Measurements from ENCODE around the gene TWSG1.
"Not testable (repeated sequence)": the region's sequence is repeated elsewhere in the genome, so short reads cannot be mapped to it uniquely, and the experiment has no call there.

Gene TWSG1

GRCh38 chr18:9348766-9349165, 14.2 kb downstream of the TWSG1 start:
- no peak overlapping the region for H3K4me3 Mint-ChIP-seq
- no peaks in the 10 kb centered on the region for H3K27me3 Mint-ChIP-seq (ENCODE audit: low read depth)
- H3K4me1 Mint-ChIP-seq (ENCODE audit: low read depth), result peaks cover 9% of the 10 kb centered on the region
- no peak overlapping the region for H3K27ac Mint-ChIP-seq
- H3K36me3 Mint-ChIP-seq (ENCODE audit: low read depth), result peaks cover 2% of the 10 kb centered on the region
- no peaks in the 10 kb centered on the region for H3K9me3 Mint-ChIP-seq

- peaks cover 1% of the 10 kb centered on the region for H3K4me1 Mint-ChIP-seq (ENCODE audit: low read depth)
- no peaks in the 10 kb centered on the region for H3K9me3 Mint-ChIP-seq
- H3K36me3 Mint-ChIP-seq (ENCODE audit: low read depth), result no peaks in the 10 kb centered on the region
- H3K27ac Mint-ChIP-seq, result no peak overlapping the region
- H3K27me3 Mint-ChIP-seq (ENCODE audit: low read depth), result no peaks in the 10 kb centered on the region
- H3K4me3 Mint-ChIP-seq, result no peak overlapping the region
Observed at GRCh38 chr18:9353596-9353995, 19.0 kb downstream of the TWSG1 start.

GRCh38 chr18:9354256-9354655, 19.7 kb downstream of the TWSG1 start:
- no peak overlapping the region for H3K27ac Mint-ChIP-seq
- H3K4me1 Mint-ChIP-seq (ENCODE audit: low read depth), result peaks cover 1% of the 10 kb centered on the region
- no peaks in the 10 kb centered on the region for H3K36me3 Mint-ChIP-seq (ENCODE audit: low read depth)
- H3K4me3 Mint-ChIP-seq, result no peak overlapping the region
- H3K27me3 Mint-ChIP-seq (ENCODE audit: low read depth), result no peaks in the 10 kb centered on the region
- H3K9me3 Mint-ChIP-seq, result no peaks in the 10 kb centered on the region

GRCh38 chr18:9356976-9357375, 22.4 kb downstream of the TWSG1 start:
- H3K36me3 Mint-ChIP-seq (ENCODE audit: low read depth), result no peaks in the 10 kb centered on the region
- no peaks in the 10 kb centered on the region for H3K27me3 Mint-ChIP-seq (ENCODE audit: low read depth)
- H3K27ac Mint-ChIP-seq, result no peak overlapping the region
- H3K4me1 Mint-ChIP-seq (ENCODE audit: low read depth), result no peaks in the 10 kb centered on the region
- no peak overlapping the region for H3K4me3 Mint-ChIP-seq
- H3K9me3 Mint-ChIP-seq, result no peaks in the 10 kb centered on the region

- no peaks in the 10 kb centered on the region for H3K9me3 Mint-ChIP-seq
Observed at GRCh38 chr18:9359796-9360195, 25.2 kb downstream of the TWSG1 start.

GRCh38 chr18:9361191-9361590, 26.6 kb downstream of the TWSG1 start:
- Mint-ChIP-seq H3K27ac (no peak overlapping the region), H3K27me3 (ENCODE audit: low read depth) (no peaks in the 10 kb centered on the region), H3K9me3 (no peaks in the 10 kb centered on the region), H3K4me3 (no peak overlapping the region), H3K4me1 (ENCODE audit: low read depth) (no peaks in the 10 kb centered on the region), H3K36me3 (ENCODE audit: low read depth) (no peaks in the 10 kb centered on the region)

More at GRCh38 chr18:9359796-9360195, 25.2 kb downstream of the TWSG1 start:
- H3K4me3 Mint-ChIP-seq, result no peak overlapping the region
- no peak overlapping the region for H3K27ac Mint-ChIP-seq
- no peaks in the 10 kb centered on the region for H3K4me1 Mint-ChIP-seq (ENCODE audit: low read depth)
- no peaks in the 10 kb centered on the region for H3K27me3 Mint-ChIP-seq (ENCODE audit: low read depth)
- H3K36me3 Mint-ChIP-seq (ENCODE audit: low read depth), result no peaks in the 10 kb centered on the region

- no peaks in the 10 kb centered on the region for H3K4me1 Mint-ChIP-seq (ENCODE audit: low read depth)
- peaks cover under 1% of the 10 kb centered on the region for H3K36me3 Mint-ChIP-seq (ENCODE audit: low read depth)
- no peaks in the 10 kb centered on the region for H3K27me3 Mint-ChIP-seq (ENCODE audit: low read depth)
- no peak overlapping the region for H3K4me3 Mint-ChIP-seq
- H3K9me3 Mint-ChIP-seq, result no peaks in the 10 kb centered on the region
- no peak overlapping the region for H3K27ac Mint-ChIP-seq
Observed at GRCh38 chr18:9362869-9363268, 28.3 kb downstream of the TWSG1 start.

- Mint-ChIP-seq H3K4me1 (ENCODE audit: low read depth) (no peaks in the 10 kb centered on the region), H3K27me3 (ENCODE audit: low read depth) (no peaks in the 10 kb centered on the region), H3K4me3 (no peak overlapping the region), H3K36me3 (ENCODE audit: low read depth) (peaks cover 2% of the 10 kb centered on the region), H3K27ac (no peak overlapping the region), H3K9me3 (no peaks in the 10 kb centered on the region)
Observed at GRCh38 chr18:9364242-9364641, 29.7 kb downstream of the TWSG1 start.

GRCh38 chr18:9365406-9365805, 30.8 kb downstream of the TWSG1 start:
- peaks cover 5% of the 10 kb centered on the region for H3K36me3 Mint-ChIP-seq (ENCODE audit: low read depth)

GRCh38 chr18:9366126-9366714, 31.6 kb downstream of the TWSG1 start:
- Mint-ChIP-seq H3K4me1 (ENCODE audit: low read depth) (no peaks in the 10 kb centered on the region), H3K9me3 (no peaks in the 10 kb centered on the region), H3K36me3 (ENCODE audit: low read depth) (peaks cover 5% of the 10 kb centered on the region), H3K4me3 (no peak overlapping the region), H3K27me3 (ENCODE audit: low read depth) (no peaks in the 10 kb centered on the region), H3K27ac (no peak overlapping the region)

More at GRCh38 chr18:9365406-9365805, 30.8 kb downstream of the TWSG1 start:
- H3K4me3 Mint-ChIP-seq, result no peak overlapping the region
- H3K9me3 Mint-ChIP-seq, result no peaks in the 10 kb centered on the region
- H3K27me3 Mint-ChIP-seq (ENCODE audit: low read depth), result no peaks in the 10 kb centered on the region
- no peaks in the 10 kb centered on the region for H3K4me1 Mint-ChIP-seq (ENCODE audit: low read depth)
- H3K27ac Mint-ChIP-seq, result no peak overlapping the region

- not testable (repeated sequence) for H3K27ac Mint-ChIP-seq; H3K36me3 Mint-ChIP-seq (ENCODE audit: low read depth); H3K9me3 Mint-ChIP-seq; H3K4me1 Mint-ChIP-seq (ENCODE audit: low read depth); H3K4me3 Mint-ChIP-seq; H3K27me3 Mint-ChIP-seq (ENCODE audit: low read depth)
Observed at GRCh38 chr18:9373254-9373653, 38.7 kb downstream of the TWSG1 start.

GRCh38 chr18:9379118-9379517, 44.5 kb downstream of the TWSG1 start:
- H3K27ac Mint-ChIP-seq, result no peak overlapping the region
- peaks cover 2% of the 10 kb centered on the region for H3K36me3 Mint-ChIP-seq (ENCODE audit: low read depth)
- H3K4me3 Mint-ChIP-seq, result no peak overlapping the region
- peaks cover under 1% of the 10 kb centered on the region for H3K9me3 Mint-ChIP-seq
- H3K4me1 Mint-ChIP-seq (ENCODE audit: low read depth), result no peaks in the 10 kb centered on the region
- H3K27me3 Mint-ChIP-seq (ENCODE audit: low read depth), result no peaks in the 10 kb centered on the region

GRCh38 chr18:9380101-9380500, 45.5 kb downstream of the TWSG1 start:
- no peaks in the 10 kb centered on the region for H3K9me3 Mint-ChIP-seq
- no peaks in the 10 kb centered on the region for H3K4me1 Mint-ChIP-seq (ENCODE audit: low read depth)
- no peak overlapping the region for H3K27ac Mint-ChIP-seq
- no peak overlapping the region for H3K4me3 Mint-ChIP-seq
- no peaks in the 10 kb centered on the region for H3K27me3 Mint-ChIP-seq (ENCODE audit: low read depth)
- peaks cover 2% of the 10 kb centered on the region for H3K36me3 Mint-ChIP-seq (ENCODE audit: low read depth)

- no peak overlapping the region for H3K27ac Mint-ChIP-seq
- H3K9me3 Mint-ChIP-seq, result no peaks in the 10 kb centered on the region
- H3K27me3 Mint-ChIP-seq (ENCODE audit: low read depth), result no peaks in the 10 kb centered on the region
- H3K4me1 Mint-ChIP-seq (ENCODE audit: low read depth), result no peaks in the 10 kb centered on the region
- H3K36me3 Mint-ChIP-seq (ENCODE audit: low read depth), result peaks cover 2% of the 10 kb centered on the region
- no peak overlapping the region for H3K4me3 Mint-ChIP-seq
Observed at GRCh38 chr18:9380621-9381395, 46.2 kb downstream of the TWSG1 start.

- H3K27ac Mint-ChIP-seq, result no peak overlapping the region
- peaks cover 10% of the 10 kb centered on the region for H3K9me3 Mint-ChIP-seq
- no peaks in the 10 kb centered on the region for H3K4me1 Mint-ChIP-seq (ENCODE audit: low read depth)
- no peaks in the 10 kb centered on the region for H3K27me3 Mint-ChIP-seq (ENCODE audit: low read depth)
- peaks cover 5% of the 10 kb centered on the region for H3K36me3 Mint-ChIP-seq (ENCODE audit: low read depth)
- no peak overlapping the region for H3K4me3 Mint-ChIP-seq
Observed at GRCh38 chr18:9386879-9387278, 52.3 kb downstream of the TWSG1 start.
